GM12878 (cell line): Measurements from ENCODE around the gene SHROOM1. TPM values are rescaled to one million over a fixed set of nuclear protein-coding genes. Genes with fewer than 3 reads are reported as not detected.

Experiments
- ATAC-seq: fragments of 200-7000 bp; cut with Tn5 transposase; 3 replicates; pipeline ENCODE4 v1.9.1; 2020; ENCODE audit warnings: mild to moderate bottlenecking, moderate library complexity
- BruUV-seq: library from RNA; stranded (reverse); fragments of 400-500 nt; replicated peaks from 2 replicates; lab custom pipeline; 2021; lab: Mats Ljungman, UMichigan
- CTCF ChIA-PET: fragments of 300-600 bp; sonication (Branson Sonifier 250); formaldehyde crosslinking; extraction: SDS; loops from one replicate; lab custom pipeline; 2021; ENCODE audit warnings: inconsistent platforms; lab: Yijun Ruan, JAX
- POLR2A ChIA-PET: fragments of 350-600 bp; formaldehyde crosslinking; extraction: SDS; loops from one replicate; lab custom pipeline; 2021; ENCODE audit warnings: inconsistent platforms; lab: Charles Lee
- RAD21 ChIA-PET: fragments of 300-600 bp; sonication (Branson Sonifier 250); formaldehyde crosslinking; loops from one replicate; lab custom pipeline; 2023; ENCODE audit warnings: antibody characterized with exemption; ENCODE audit not compliant: unreplicated experiment; lab: Charles Lee
- SMC1A ChIA-PET: fragments of 300-600 bp; sonication (Branson Sonifier 250); formaldehyde crosslinking; loops from one replicate; lab custom pipeline; 2023; ENCODE audit not compliant: unreplicated experiment, uncharacterized antibody; lab: Charles Lee
- DNase-seq: peaks from one replicate; pipeline ENCODE4 v3.0.0-alpha.2; 2011; ENCODE audit warnings: low read depth, low spot score
- FAIRE-seq: peaks from 3 replicates; lab custom pipeline; 2011; peaks lifted over from hg19 to GRCh38; lab: Jason Lieb, UNC
- H2AFZ ChIP-seq: 2 replicates; pipeline ENCODE4 v1.6.0; 2011; ENCODE audit warnings: low read depth, low read length, control low read depth; ENCODE audit not compliant: control insufficient read depth
- H3K27ac ChIP-seq: 2 replicates; pipeline ENCODE4 v1.5.1; 2011; ENCODE audit warnings: control low read depth; ENCODE audit not compliant: control insufficient read depth, insufficient read depth
- H3K27me3 ChIP-seq, 2 experiments: replicated peaks in 1 of 2; 2 replicates each; pipeline versions ENCODE4 v1.6.0 to v1.6.1; 2011; ENCODE audit warnings: low read length in 1 of 2; ENCODE audit not compliant: control insufficient read depth in 2 of 2, insufficient read depth in 2 of 2
- H3K36me3 ChIP-seq, 2 experiments: 2 replicates each; pipeline ENCODE4 v1.5.1; 2011; ENCODE audit warnings: low read length in 1 of 2; ENCODE audit not compliant: control insufficient read depth in 2 of 2, insufficient read depth in 2 of 2
- H3K4me1 ChIP-seq: 2 replicates; pipeline ENCODE4 v1.6.1; 2011; ENCODE audit warnings: mild to moderate bottlenecking, low read length, moderate library complexity, mixed read lengths; ENCODE audit not compliant: control insufficient read depth, insufficient read depth
- H3K4me2 ChIP-seq: 2 replicates; pipeline ENCODE4 v1.6.0; 2011; ENCODE audit warnings: control low read depth; ENCODE audit not compliant: control insufficient read depth, insufficient read depth
- H3K4me3 ChIP-seq: fragments of 200-600 bp; sonication (generic); 2 replicates; pipeline ENCODE4 v1.5.1; 2016
- H3K79me2 ChIP-seq: 2 replicates; pipeline ENCODE4 v1.6.0; 2011; ENCODE audit warnings: low read length; ENCODE audit not compliant: control insufficient read depth, insufficient read depth
- H3K9ac ChIP-seq: 2 replicates; pipeline ENCODE4 v1.8.0; 2011; ENCODE audit warnings: low read length, control low read depth, mixed read lengths; ENCODE audit not compliant: control insufficient read depth, insufficient read depth
- H3K9me3 ChIP-seq: replicated peaks from 3 replicates; pipeline ENCODE4 v1.5.1; 2011; ENCODE audit warnings: mild to moderate bottlenecking, low read length; ENCODE audit not compliant: control insufficient read depth, insufficient read depth
- H4K20me1 ChIP-seq: 2 replicates; pipeline ENCODE4 v1.6.0; 2011; ENCODE audit not compliant: control insufficient read depth, insufficient read depth
- CHD2 ChIP-seq: IDR thresholded peaks from 2 replicates; pipeline ENCODE4 v1.6.1; 2011; ENCODE audit warnings: low read depth, low read length, improper control_type of control experiment, borderline replicate concordance
- EP300 ChIP-seq, 2 experiments: fragments of 150-350 bp in 1 of 2; IDR thresholded peaks; 2 replicates each; pipeline ENCODE4 v1.6.1; 2011 to 2012; ENCODE audit warnings: low read depth in 2 of 2, low read length in 2 of 2, borderline replicate concordance in 1 of 2, improper control_type of control experiment in 1 of 2, inconsistent platforms in 1 of 2; ENCODE audit not compliant: control insufficient read depth in 1 of 2
- HDAC2 ChIP-seq: fragments of 200-600 bp; sonication (generic); IDR thresholded peaks from 2 replicates; pipeline ENCODE4 v1.6.1; 2017
- HSF1 ChIP-seq: fragments of 150-350 bp; IDR thresholded peaks from 2 replicates; pipeline ENCODE4 v1.6.1; 2014; ENCODE audit warnings: mild to moderate bottlenecking, low read depth, low read length
- KDM1A ChIP-seq: fragments of 200-600 bp; sonication (generic); IDR thresholded peaks from 2 replicates; pipeline ENCODE4 v1.6.1; 2016; ENCODE audit warnings: borderline replicate concordance
- LARP7 ChIP-seq: fragments of 450-650 bp; IDR thresholded peaks from 2 replicates; pipeline ENCODE4 v1.6.1; 2017; ENCODE audit warnings: mild to moderate bottlenecking
- MEF2B ChIP-seq: fragments of 450-650 bp; IDR thresholded peaks from 2 replicates; pipeline ENCODE4 v1.6.1; 2018; ENCODE audit warnings: mild to moderate bottlenecking, moderate library complexity; ENCODE audit not compliant: partially characterized antibody, poor library complexity, severe bottlenecking
- SKIL ChIP-seq: fragments of 450-650 bp; IDR thresholded peaks from 2 replicates; pipeline ENCODE4 v1.6.1; 2017; ENCODE audit warnings: mild to moderate bottlenecking, low read depth, inconsistent platforms; ENCODE audit not compliant: poor library complexity, severe bottlenecking
- SP1 ChIP-seq: IDR thresholded peaks from one replicate; pipeline ENCODE4 v1.6.1; 2011; ENCODE audit warnings: low read depth, low read length
- SRF ChIP-seq, 2 experiments: IDR thresholded peaks; 2 replicates each; pipeline ENCODE4 v1.6.1; 2011; ENCODE audit warnings: low read depth in 2 of 2, low read length in 2 of 2, mild to moderate bottlenecking in 1 of 2, moderate library complexity in 1 of 2
- ZNF274 ChIP-seq: IDR thresholded peaks from one replicate; pipeline ENCODE4 v1.8.0; 2011; ENCODE audit not compliant: insufficient read length, insufficient read depth
- WGBS: methylation state at CpG from one replicate; pipeline ENCODE4 v1.1.6; 2016; ENCODE audit warnings: low lambda C conversion rate; ENCODE audit not compliant: insufficient replicate concordance, insufficient coverage; ENCODE audit errors: missing lambda C conversion rate; 5-methylcytosine and 5-hydroxymethylcytosine counted together
- in situ Hi-C: fragments of 300-500 bp; cut with MboI; formaldehyde crosslinking; loops from 9 replicates; pipeline ENCODE4 v1.14.3; 2018; ENCODE audit warnings: mixed read lengths
- intact Hi-C: fragments of 100-400 bp; cut with micrococcal nuclease; formaldehyde crosslinking; loops from one replicate; pipeline ENCODE4 v1.14.2; 2022; ENCODE audit not compliant: unreplicated experiment
- polyA plus RNA-seq, 11 experiments: library from polyadenylated mRNA; depleted of rRNA in 4 of 11; unstranded in 6 of 11; stranded (reverse) in 5 of 11; fragments of >200 nt; fragmentation: Nextera tagmentation in 4 of 11; fragmentation: Illumina TruSeq in 1 of 11; extraction: Ambion mirVana in 4 of 11; extraction: Trizol in 1 of 11; gene quantifications; 1 replicate in 1 of 11; 2 replicates in 10 of 11; pipeline versions ENCODE4 v1.2.1 to v1.2.3, GENCODE V29; 2011 to 2016; ENCODE audit warnings: inconsistent platforms in 2 of 11, missing spikeins in 2 of 11, low read depth in 1 of 11
- total RNA-seq, 4 experiments: library from RNA; depleted of rRNA in 3 of 4; stranded (reverse); fragments of >200 nt in 3 of 4; fragmentation: Illumina TruSeq in 1 of 4; extraction: Trizol in 1 of 4; gene quantifications; 2 replicates each; pipeline versions ENCODE4 v1.2.1 to v1.2.3, GENCODE V29; 2013 to 2021
- TF ChIP-seq, protein P1 (sequence below): IDR thresholded peaks from 2 replicates; pipeline ENCODE4 v1.6.1; 2011; ENCODE audit warnings: low read depth, mild to moderate bottlenecking, low read length, moderate library complexity, borderline replicate concordance; ENCODE audit errors: extremely low read depth
- TF ChIP-seq, protein P2 (sequence below): fragments of 450-650 bp; IDR thresholded peaks from 2 replicates; pipeline ENCODE4 v1.6.1; 2017; ENCODE audit warnings: antibody characterized with exemption, mild to moderate bottlenecking, moderate library complexity

SHROOM1 gene
- total and polyA plus RNA-seq, 10 of the 15 experiments (the other 5 are each of a cell fraction or from before 2014, with no cell fraction given), result 0.05 to 3.9 (median 1.3) TPM

GRCh38 chr5:132876020-132876759 is 45.7 kb upstream of the SHROOM1 start:
- no peaks in the 10 kb centered on the region for H3K27me3 ChIP-seq
- H3K27ac ChIP-seq, result no peak overlapping the region
- no peaks in the 10 kb centered on the region for H3K79me2 ChIP-seq
- H3K36me3 ChIP-seq, result peaks cover 2 to 9% of the 10 kb centered on the region in 2 experiments
- TF ChIP-seq SP1 (no peak), SRF (IDR thresholded peaks at IDR 0.05; ENCODE audit: low read depth in 2 of 2, low read length in 2 of 2) (no peak), KDM1A (no peak), CHD2 (no peak), HDAC2 (no peak), LARP7 (no peak), EP300 (IDR thresholded peaks at IDR 0.05; ENCODE audit: borderline replicate concordance in 1 of 2, control insufficient read depth in 1 of 2, low read depth in 2 of 2, low read length in 2 of 2) (no peak), ZNF274 (no peak), SKIL (no peak), HSF1 (no peak), MEF2B (no peak)
- TF ChIP-seq, protein P1, sequence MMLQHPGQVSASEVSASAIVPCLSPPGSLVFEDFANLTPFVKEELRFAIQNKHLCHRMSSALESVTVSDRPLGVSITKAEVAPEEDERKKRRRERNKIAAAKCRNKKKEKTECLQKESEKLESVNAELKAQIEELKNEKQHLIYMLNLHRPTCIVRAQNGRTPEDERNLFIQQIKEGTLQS, result no peak
- TF ChIP-seq, protein P2, sequence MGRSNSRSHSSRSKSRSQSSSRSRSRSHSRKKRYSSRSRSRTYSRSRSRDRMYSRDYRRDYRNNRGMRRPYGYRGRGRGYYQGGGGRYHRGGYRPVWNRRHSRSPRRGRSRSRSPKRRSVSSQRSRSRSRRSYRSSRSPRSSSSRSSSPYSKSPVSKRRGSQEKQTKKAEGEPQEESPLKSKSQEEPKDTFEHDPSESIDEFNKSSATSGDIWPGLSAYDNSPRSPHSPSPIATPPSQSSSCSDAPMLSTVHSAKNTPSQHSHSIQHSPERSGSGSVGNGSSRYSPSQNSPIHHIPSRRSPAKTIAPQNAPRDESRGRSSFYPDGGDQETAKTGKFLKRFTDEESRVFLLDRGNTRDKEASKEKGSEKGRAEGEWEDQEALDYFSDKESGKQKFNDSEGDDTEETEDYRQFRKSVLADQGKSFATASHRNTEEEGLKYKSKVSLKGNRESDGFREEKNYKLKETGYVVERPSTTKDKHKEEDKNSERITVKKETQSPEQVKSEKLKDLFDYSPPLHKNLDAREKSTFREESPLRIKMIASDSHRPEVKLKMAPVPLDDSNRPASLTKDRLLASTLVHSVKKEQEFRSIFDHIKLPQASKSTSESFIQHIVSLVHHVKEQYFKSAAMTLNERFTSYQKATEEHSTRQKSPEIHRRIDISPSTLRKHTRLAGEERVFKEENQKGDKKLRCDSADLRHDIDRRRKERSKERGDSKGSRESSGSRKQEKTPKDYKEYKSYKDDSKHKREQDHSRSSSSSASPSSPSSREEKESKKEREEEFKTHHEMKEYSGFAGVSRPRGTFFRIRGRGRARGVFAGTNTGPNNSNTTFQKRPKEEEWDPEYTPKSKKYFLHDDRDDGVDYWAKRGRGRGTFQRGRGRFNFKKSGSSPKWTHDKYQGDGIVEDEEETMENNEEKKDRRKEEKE, result no peak
- no peak overlapping the region for H3K4me2 ChIP-seq
- ChIA-PET POLR2A (no interaction called here), CTCF (interaction anchor here (0.9 to 2.1 kb wide), 6 partner anchors 14 to 704 kb away, joined by 3 to 7 read pairs (median 4); no protein-coding TSS in a partner anchor), RAD21 (no interaction called here), SMC1A (interaction anchor here (1.2 to 2.1 kb wide), 3 partner anchors 9 to 18 kb away, joined by 4 to 7 read pairs (median 4); partner anchors contain the start of gene UQCRQ)
- no peak for DNase-seq
- no peak for ATAC-seq
- no peak overlapping the region for H3K9ac ChIP-seq
- no peaks in the 10 kb centered on the region for H3K9me3 ChIP-seq
- no peak overlapping the region for H2AFZ ChIP-seq
- 60% methylated on average over 1 of the region's 1 CpG for WGBS
- in situ Hi-C loops, result no loop called here
- TSS peak; percentile 41 for BruUV-seq
- intact Hi-C loops, result no loop called here
- no peaks in the 10 kb centered on the region for H4K20me1 ChIP-seq
- no peak overlapping the region for H3K4me3 ChIP-seq
- H3K4me1 ChIP-seq, result no peaks in the 10 kb centered on the region
- FAIRE-seq, result no peak
